Right lobe of liver (tissue), 6 donors: ENCODE data around the gene SEMA5B. TPM values are rescaled to one million over a fixed set of nuclear protein-coding genes. Genes with fewer than 3 reads are reported as not detected.

Source experiments
- ATAC-seq, 4 donors: fragments of 200-7000 bp; cut with Tn5 transposase; one replicate each; pipeline ENCODE4 v1.9.1; 2020; ENCODE audit warnings: mild to moderate bottlenecking in 4 of 4, moderate library complexity in 4 of 4
- DNase-seq, 3 donors: peaks; one replicate each; pipeline ENCODE4 v3.0.0-alpha.2; 2020
- H3K27ac ChIP-seq, 3 donors: fragments of 200-600 bp; one replicate each; pipeline ENCODE4 v1.8.0; 2022
- H3K27me3 ChIP-seq, 2 donors: fragments of 200-600 bp; one replicate each; pipeline ENCODE4 v1.8.0; 2022
- H3K36me3 ChIP-seq, 4 donors: fragments of 200-600 bp; sonication (generic) in 1 of 4; one replicate each; pipeline versions ENCODE4 v1.5.1 to v1.8.0; 2017 to 2022; ENCODE audit warnings: control low read depth in 1 of 4
- H3K4me1 ChIP-seq, 4 donors: fragments of 200-600 bp; sonication (generic) in 1 of 4; one replicate each; pipeline versions ENCODE4 v1.5.1 to v1.8.0; 2017 to 2022; ENCODE audit warnings: control low read depth in 1 of 4
- H3K4me3 ChIP-seq, 3 donors: fragments of 200-600 bp; one replicate each; pipeline ENCODE4 v1.8.0; 2022
- H3K9me3 ChIP-seq, 4 donors: fragments of 200-600 bp; sonication (generic) in 1 of 4; one replicate each; pipeline versions ENCODE4 v1.5.1 to v1.8.0; 2017 to 2022; ENCODE audit warnings: control low read depth in 1 of 4
- POLR2A ChIP-seq: fragments of 450-650 bp; IDR thresholded peaks from one replicate; pipeline ENCODE4 v1.6.1; 2017; ENCODE audit warnings: antibody characterized with exemption, mild to moderate bottlenecking
- WGBS: methylation state at CpG from one replicate; pipeline ENCODE4 v1.1.6; 2018; ENCODE audit warnings: low coverage, low lambda C conversion rate; ENCODE audit not compliant: insufficient coverage; ENCODE audit errors: missing lambda C conversion rate; 5-methylcytosine and 5-hydroxymethylcytosine counted together
- intact Hi-C, 2 donors: fragments of 100-400 bp; cut with DNase I; formaldehyde crosslinking; loops; one replicate each; pipeline versions ENCODE4 v1.11.2 to v1.14.1; 2022
- total RNA-seq, 6 experiments: library from RNA; depleted of rRNA in 2 of 6; stranded (reverse); fragments of >200 nt in 2 of 6; fragmentation: NEBNext Ultra II Directional in 3 of 6; extraction: Animal tissue kit (Norgen Biotek cat#: 25700) in 3 of 6; gene quantifications; one replicate each; pipeline versions ENCODE4 v1.1.0 to v1.2.4, GENCODE V29; 2016 to 2023
- TF ChIP-seq, protein P1 (sequence below), 4 donors: fragments of 200-600 bp in 3 of 4; fragments of 450-650 bp in 1 of 4; IDR thresholded peaks; one replicate each; pipeline versions ENCODE4 v1.5.1 to v1.8.0; 2016 to 2022; ENCODE audit warnings: antibody characterized with exemption in 4 of 4, mild to moderate bottlenecking in 2 of 4
- donor health status: DM: no; HTN: yes; CAD: no.
- donor health status: DM: no; HTN: no; CAD: no.
- donor health status: DM: no; HTN: no; CAD: no.
- donor health status: DM: no; HTN: yes; CAD: no.
- donor health status: DM: no; HTN: yes; CAD: no.

SEMA5B gene
- total RNA-seq, 6 experiments from 2014 or later: 0.12 to 0.65 (median 0.25) TPM

DNA sequence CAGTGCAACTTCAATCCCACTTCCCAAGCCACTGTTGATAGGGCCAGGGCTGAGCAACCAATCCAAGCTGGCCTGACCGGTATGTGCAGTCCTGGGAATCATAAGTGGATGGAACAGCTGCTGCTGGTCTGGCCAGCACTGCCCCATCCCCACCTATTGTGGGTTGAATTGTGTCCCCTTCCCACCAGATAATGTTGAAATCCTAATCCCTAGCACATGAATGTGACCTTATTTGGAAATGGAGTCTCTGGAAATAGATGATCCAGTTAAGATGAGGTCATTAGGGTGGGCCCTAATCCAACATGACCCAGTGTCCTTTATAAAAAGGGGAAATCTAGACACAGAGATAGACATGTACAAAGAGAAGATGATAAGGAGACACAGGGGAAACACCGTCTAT lies 25.5 kb upstream of the SEMA5B start:
- no peaks in the 10 kb centered on the region for H3K27me3 ChIP-seq
- H3K36me3 ChIP-seq: no peaks in the 10 kb centered on the region
- intact Hi-C loops: no loop called here
- no peaks in the 10 kb centered on the region for H3K4me1 ChIP-seq
- ATAC-seq: peak in 1 of 4 donors; percentile 27
- no peaks in the 10 kb centered on the region for H3K9me3 ChIP-seq
- no peak overlapping the region for H3K27ac ChIP-seq
- TF ChIP-seq POLR2A: no peak
- TF ChIP-seq, protein P1, sequence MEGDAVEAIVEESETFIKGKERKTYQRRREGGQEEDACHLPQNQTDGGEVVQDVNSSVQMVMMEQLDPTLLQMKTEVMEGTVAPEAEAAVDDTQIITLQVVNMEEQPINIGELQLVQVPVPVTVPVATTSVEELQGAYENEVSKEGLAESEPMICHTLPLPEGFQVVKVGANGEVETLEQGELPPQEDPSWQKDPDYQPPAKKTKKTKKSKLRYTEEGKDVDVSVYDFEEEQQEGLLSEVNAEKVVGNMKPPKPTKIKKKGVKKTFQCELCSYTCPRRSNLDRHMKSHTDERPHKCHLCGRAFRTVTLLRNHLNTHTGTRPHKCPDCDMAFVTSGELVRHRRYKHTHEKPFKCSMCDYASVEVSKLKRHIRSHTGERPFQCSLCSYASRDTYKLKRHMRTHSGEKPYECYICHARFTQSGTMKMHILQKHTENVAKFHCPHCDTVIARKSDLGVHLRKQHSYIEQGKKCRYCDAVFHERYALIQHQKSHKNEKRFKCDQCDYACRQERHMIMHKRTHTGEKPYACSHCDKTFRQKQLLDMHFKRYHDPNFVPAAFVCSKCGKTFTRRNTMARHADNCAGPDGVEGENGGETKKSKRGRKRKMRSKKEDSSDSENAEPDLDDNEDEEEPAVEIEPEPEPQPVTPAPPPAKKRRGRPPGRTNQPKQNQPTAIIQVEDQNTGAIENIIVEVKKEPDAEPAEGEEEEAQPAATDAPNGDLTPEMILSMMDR (IDR thresholded peaks at IDR 0.05): no peak
- no peak for DNase-seq
- WGBS: 64% methylated on average over 1 of the region's 2 CpGs
- H3K4me3 ChIP-seq: no peak overlapping the region

DNA sequence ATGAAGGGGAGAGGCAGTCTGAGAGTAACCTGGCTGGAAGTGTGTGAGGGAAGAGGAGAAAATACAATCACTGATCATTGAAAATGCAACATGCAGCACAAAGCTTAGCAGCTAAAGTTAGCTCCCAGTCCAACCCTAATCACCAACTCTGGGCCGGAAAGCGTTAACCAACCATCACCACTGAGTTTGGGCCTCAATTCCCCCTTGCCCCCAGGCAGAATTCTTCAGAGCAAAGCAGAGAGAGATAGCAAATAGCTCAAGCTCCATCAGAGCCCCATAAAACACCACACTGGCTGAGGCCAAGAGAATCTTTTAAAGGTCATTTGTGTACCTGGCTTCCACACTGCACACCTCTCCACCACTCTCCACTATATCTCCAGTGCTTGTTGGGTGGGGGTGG lies 23.1 kb upstream of the SEMA5B start:
- no peak overlapping the region for H3K4me3 ChIP-seq
- H3K4me1 ChIP-seq: peaks cover 0 to 5% (median 2%) of the 10 kb centered on the region in 4 donors
- H3K9me3 ChIP-seq: no peaks in the 10 kb centered on the region
- TF ChIP-seq POLR2A: no peak
- TF ChIP-seq, protein P1 (IDR thresholded peaks at IDR 0.05): no peak
- H3K27me3 ChIP-seq: no peaks in the 10 kb centered on the region
- DNase-seq (no peak), ATAC-seq (no peak)
- no peak overlapping the region for H3K27ac ChIP-seq
- intact Hi-C loops: no loop called here
- WGBS: 77% methylated on average over 2 of the region's 2 CpGs
- no peaks in the 10 kb centered on the region for H3K36me3 ChIP-seq

DNA sequence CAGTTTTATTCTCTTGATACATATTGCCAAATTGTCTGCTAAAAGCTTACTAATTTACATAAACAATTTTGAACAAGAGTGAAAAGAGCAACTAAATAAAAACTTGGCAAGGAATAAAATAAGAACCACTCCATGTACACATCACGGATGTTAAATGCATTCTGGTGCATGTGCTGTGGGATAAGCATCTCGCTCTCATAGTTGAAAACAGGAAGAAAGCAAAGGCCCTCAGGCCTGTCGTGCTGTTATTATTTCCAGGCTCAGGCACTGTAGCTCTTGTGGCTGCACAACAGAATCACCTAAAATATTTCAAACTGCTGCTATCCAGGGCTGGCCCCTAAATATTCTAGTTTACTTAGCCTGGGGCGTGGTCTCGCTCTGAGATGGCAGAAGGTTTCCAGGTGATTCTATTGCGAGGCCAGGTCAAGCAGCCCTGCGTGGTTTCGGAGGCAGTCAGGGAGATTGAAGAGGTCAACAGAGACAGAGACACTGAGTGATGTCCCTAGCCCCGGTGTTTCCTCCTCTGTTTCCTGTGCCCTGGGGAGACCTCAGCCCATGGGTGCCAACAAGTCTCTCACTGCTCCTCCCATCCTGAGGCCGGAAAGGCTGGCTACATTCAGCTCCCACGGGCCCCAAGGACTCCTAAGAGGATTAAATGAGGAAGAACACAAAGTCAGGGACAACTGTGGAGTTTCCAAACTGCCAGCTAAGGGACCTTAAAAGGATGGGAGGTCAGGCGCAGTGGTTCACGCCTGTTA lies 21.1 kb upstream of the SEMA5B start:
- DNase-seq (peak in 2 of 3 donors; percentile 49 to 56), ATAC-seq (peak; percentile 11 to 69 (median 46))
- TF ChIP-seq, protein P1 (IDR thresholded peaks at IDR 0.05): no peak
- no peak for TF ChIP-seq POLR2A
- intact Hi-C loops: no loop called here
- H3K27ac ChIP-seq: no peak overlapping the region
- no peak overlapping the region for H3K4me3 ChIP-seq
- WGBS: 65% methylated on average over 3 of the region's 13 CpGs
- no peaks in the 10 kb centered on the region for H3K36me3 ChIP-seq
- no peaks in the 10 kb centered on the region for H3K9me3 ChIP-seq
- H3K27me3 ChIP-seq: no peaks in the 10 kb centered on the region
- peaks cover 0 to 17% (median 7%) of the 10 kb centered on the region in 4 donors for H3K4me1 ChIP-seq

DNA sequence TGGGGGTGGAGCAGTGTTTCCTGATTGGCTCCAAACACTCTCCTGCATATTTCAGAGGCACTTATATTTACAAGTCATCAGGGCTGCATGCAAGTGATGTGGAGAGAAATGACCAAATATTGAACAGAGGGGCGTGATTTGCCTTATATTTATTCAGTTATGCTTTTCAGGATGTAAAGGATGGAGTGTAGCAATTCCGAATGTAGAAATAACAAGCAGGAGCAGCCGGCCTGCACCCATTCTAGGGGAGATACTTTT lies 19.4 kb upstream of the SEMA5B start:
- DNase-seq (no peak), ATAC-seq (no peak)
- Histone ChIP-seq H3K4me3 (no peak overlapping the region), H3K4me1 (peaks cover 0 to 17% (median 7%) of the 10 kb centered on the region in 4 donors), H3K27ac (no peak overlapping the region), H3K36me3 (no peaks in the 10 kb centered on the region), H3K27me3 (no peaks in the 10 kb centered on the region), H3K9me3 (no peaks in the 10 kb centered on the region)
- intact Hi-C loops: no loop called here
- TF ChIP-seq, protein P1 (IDR thresholded peaks at IDR 0.05): no peak
- no peak for TF ChIP-seq POLR2A
- WGBS: 75% methylated on average over 2 of the region's 3 CpGs
